OCI-LY7 (cell line): ENCODE results near the gene RNF166. TPM values are rescaled to one million over a fixed set of nuclear protein-coding genes. Genes with fewer than 3 reads are reported as not detected.

Experiments used
- BruUV-seq: library from RNA; stranded (reverse); fragments of 400-500 nt; replicated peaks from 2 replicates; lab custom pipeline; 2021; lab: Mats Ljungman, UMichigan
- CTCF ChIA-PET: fragments of 300-600 bp; sonication (Branson Sonifier 250); formaldehyde crosslinking; loops from one replicate; lab custom pipeline; 2022; ENCODE audit warnings: antibody characterized with exemption; ENCODE audit not compliant: unreplicated experiment; lab: Charles Lee
- POLR2A ChIA-PET: fragments of 300-600 bp; sonication (Branson Sonifier 250); formaldehyde crosslinking; loops from one replicate; lab custom pipeline; 2022; ENCODE audit warnings: antibody characterized with exemption; lab: Charles Lee
- DNase-seq: peaks from one replicate; pipeline ENCODE4 v3.0.0-alpha.2; 2015; ENCODE audit warnings: low spot score
- H2AFZ ChIP-seq: fragments of 200-600 bp; sonication (generic), shearing (Covaris generic); 2 replicates; pipeline ENCODE4 v1.6.1; 2014; ENCODE audit warnings: mild to moderate bottlenecking, antibody characterized with exemption, low read length, moderate library complexity
- H3K27ac ChIP-seq: fragments of 200-600 bp; sonication (generic); 2 replicates; pipeline ENCODE4 v1.5.1; 2014; ENCODE audit warnings: mixed run types, low read depth, mild to moderate bottlenecking, moderate library complexity, low read length, inconsistent platforms; ENCODE audit not compliant: poor library complexity, severe bottlenecking
- H3K36me3 ChIP-seq: fragments of 200-600 bp; sonication (generic); 2 replicates; pipeline ENCODE4 v1.6.1; 2014; ENCODE audit warnings: mild to moderate bottlenecking, antibody characterized with exemption, low read length, moderate library complexity, mixed read lengths; ENCODE audit not compliant: insufficient read depth
- H3K4me1 ChIP-seq: fragments of 200-600 bp; sonication (generic); 2 replicates; pipeline ENCODE4 v1.5.1; 2014; ENCODE audit warnings: mild to moderate bottlenecking, low read length; ENCODE audit not compliant: insufficient read depth, poor library complexity, severe bottlenecking
- H3K4me2 ChIP-seq: fragments of 200-600 bp; sonication (generic); 2 replicates; pipeline ENCODE4 v1.6.1; 2014; ENCODE audit warnings: mild to moderate bottlenecking, low read length
- H3K4me3 ChIP-seq: fragments of 200-600 bp; sonication (generic); 2 replicates; pipeline ENCODE4 v1.5.1; 2014; ENCODE audit warnings: mild to moderate bottlenecking, low read depth, low read length; ENCODE audit not compliant: poor library complexity, severe bottlenecking
- H3K79me2 ChIP-seq: fragments of 200-600 bp; sonication (generic); 2 replicates; pipeline ENCODE4 v1.6.1; 2016; ENCODE audit warnings: low read depth, mild to moderate bottlenecking, low read length, moderate library complexity, mixed read lengths; ENCODE audit not compliant: insufficient read depth
- H3K9me2 ChIP-seq: fragments of 200-600 bp; sonication (generic); 2 replicates; pipeline ENCODE4 v1.6.1; 2016; ENCODE audit warnings: mild to moderate bottlenecking, low read length, mixed read lengths; ENCODE audit not compliant: insufficient read depth
- H3K9me3 ChIP-seq: fragments of 200-600 bp; sonication (generic); 2 replicates; pipeline ENCODE4 v1.6.1; 2014; ENCODE audit warnings: mild to moderate bottlenecking, mixed run types, low read length, mixed read lengths
- H4K20me1 ChIP-seq: fragments of 200-600 bp; sonication (generic); 2 replicates; pipeline ENCODE4 v1.6.1; 2014; ENCODE audit warnings: mild to moderate bottlenecking, antibody characterized with exemption, low read length, moderate library complexity, mixed read lengths; ENCODE audit not compliant: insufficient read depth
- CTCF ChIP-seq: fragments of 200-600 bp; sonication (generic); conservative IDR thresholded peaks from 2 replicates; pipeline ENCODE4 v1.5.1; 2014; ENCODE audit warnings: mild to moderate bottlenecking, antibody characterized with exemption, low read length, moderate library complexity, mixed read lengths
- EZH2phosphoT487 ChIP-seq: fragments of 200-600 bp; sonication (generic); IDR thresholded peaks from 2 replicates; pipeline ENCODE4 v1.6.1; 2018; ENCODE audit warnings: low read depth, borderline replicate concordance, mild to moderate bottlenecking, mixed run types, antibody characterized with exemption, low read length, moderate library complexity, mixed read lengths
- intact Hi-C: fragments of 100-400 bp; cut with micrococcal nuclease; formaldehyde crosslinking; loops from one replicate; pipeline ENCODE4 v1.10.0; 2022; ENCODE audit not compliant: unreplicated experiment
- total RNA-seq, 2 experiments: library from RNA; depleted of rRNA in 1 of 2; stranded (reverse); fragments of >200 nt in 1 of 2; shearing (Covaris generic) in 1 of 2; gene quantifications; 2 replicates each; pipeline ENCODE4 v1.2.3, GENCODE V29; 2014 to 2022

Gene RNF166
- total RNA-seq, 2 experiments from 2014 or later = 52.4 to 56.2 TPM

GRCh38 chr16:88712362-88712979 is 6.3 kb upstream of the RNF166 start:
- Histone ChIP-seq H3K4me2 (no peak overlapping the region), H3K4me1 (peaks cover 12% of the 10 kb centered on the region), H2AFZ (no peak overlapping the region), H3K9me2 (no peaks in the 10 kb centered on the region), H3K79me2 (peaks cover 2% of the 10 kb centered on the region; the same call in 1 of the 2 replicates), H4K20me1 (no peaks in the 10 kb centered on the region), H3K36me3 (peaks cover 47% of the 10 kb centered on the region), H3K9me3 (no peaks in the 10 kb centered on the region), H3K27ac (no peak overlapping the region), H3K4me3 (no peak overlapping the region)
- intact Hi-C loops = no loop called here
- CTCF ChIA-PET = no interaction called here
- no TSS peak for BruUV-seq
- TF ChIP-seq CTCF (no peak), EZH2phosphoT487 (no peak)
- POLR2A ChIA-PET = interaction anchor here (0.9 kb wide), 1 partner anchor 571 kb away, joined by 3 read pairs; no protein-coding TSS in a partner anchor
- no peak for DNase-seq

GRCh38 chr16:88711750-88712340 is 5.6 kb upstream of the RNF166 start:
- no peak overlapping the region for H3K27ac ChIP-seq
- H3K4me1 ChIP-seq = peaks cover 14% of the 10 kb centered on the region
- no peak overlapping the region for H3K4me3 ChIP-seq
- no peak overlapping the region for H3K4me2 ChIP-seq
- DNase-seq = no peak
- intact Hi-C loops = no loop called here
- no peaks in the 10 kb centered on the region for H4K20me1 ChIP-seq
- H3K79me2 ChIP-seq = peaks cover 8% of the 10 kb centered on the region; the same call in 1 of the 2 replicates
- TF ChIP-seq CTCF = no peak
- TF ChIP-seq EZH2phosphoT487 = no peak
- no peaks in the 10 kb centered on the region for H3K9me2 ChIP-seq
- ChIA-PET CTCF (interaction anchor here (0.5 kb wide), 1 partner anchor 25 kb away, joined by 6 read pairs; no protein-coding TSS in a partner anchor), POLR2A (no interaction called here)
- no TSS peak for BruUV-seq
- no peaks in the 10 kb centered on the region for H3K9me3 ChIP-seq
- H2AFZ ChIP-seq = no peak overlapping the region
- H3K36me3 ChIP-seq = peaks cover 41% of the 10 kb centered on the region

- Histone ChIP-seq H2AFZ (no peak overlapping the region), H3K9me2 (no peaks in the 10 kb centered on the region), H3K79me2 (peaks cover 13% of the 10 kb centered on the region; the same call in 1 of the 2 replicates), H3K9me3 (no peaks in the 10 kb centered on the region), H3K4me3 (no peak overlapping the region), H3K4me2 (no peak overlapping the region), H3K4me1 (peaks cover 14% of the 10 kb centered on the region), H3K27ac (no peak overlapping the region), H3K36me3 (peaks cover 28% of the 10 kb centered on the region), H4K20me1 (no peaks in the 10 kb centered on the region)
- ChIA-PET CTCF (no interaction called here), POLR2A (no interaction called here)
- no peak for TF ChIP-seq EZH2phosphoT487
- no peak for TF ChIP-seq CTCF
- DNase-seq = no peak
- intact Hi-C loops = no loop called here
- BruUV-seq = no TSS peak
Observed at GRCh38 chr16:88710556-88710955, 4.3 kb upstream of the RNF166 start.
